Subcutaneous abdominal adipose tissue (tissue), 5 donors: Measurements from ENCODE around the gene AP3S1.
"Not testable (repeated sequence)": the region's sequence is repeated elsewhere in the genome, so short reads cannot be mapped to it uniquely, and the experiment has no call there.

Experiments used
- H3K27ac ChIP-seq: one replicate; pipeline ENCODE4 v1.7.0; 2013; ENCODE audit warnings: low read depth, mild to moderate bottlenecking, inconsistent platforms, low read length, moderate library complexity
- H3K27me3 ChIP-seq, 5 donors: one replicate each; pipeline ENCODE4 v1.7.0; 2013; ENCODE audit warnings: low read length in 5 of 5, inconsistent platforms in 1 of 5; ENCODE audit not compliant: control insufficient read depth in 5 of 5, insufficient read depth in 4 of 5
- H3K36me3 ChIP-seq, 5 donors: one replicate each; pipeline ENCODE4 v1.7.0; 2013; ENCODE audit warnings: low read length in 5 of 5; ENCODE audit not compliant: control insufficient read depth in 5 of 5, insufficient read depth in 5 of 5
- H3K4me1 ChIP-seq, 5 donors: one replicate each; pipeline ENCODE4 v1.7.0; 2013; ENCODE audit warnings: low read length in 5 of 5, mild to moderate bottlenecking in 3 of 5, moderate library complexity in 1 of 5; ENCODE audit not compliant: control insufficient read depth in 5 of 5, insufficient read depth in 5 of 5
- H3K4me3 ChIP-seq, 5 donors: one replicate each; pipeline ENCODE4 v1.7.0; 2013; ENCODE audit warnings: low read length in 5 of 5, low read depth in 1 of 5
- H3K9ac ChIP-seq, 5 donors: one replicate each; pipeline ENCODE4 v1.7.0; 2013; ENCODE audit warnings: low read length in 5 of 5, mild to moderate bottlenecking in 4 of 5, moderate library complexity in 3 of 5
- H3K9me3 ChIP-seq, 5 donors: one replicate each; pipeline ENCODE4 v1.7.0; 2013; ENCODE audit warnings: low read length in 5 of 5; ENCODE audit not compliant: control insufficient read depth in 5 of 5
- donor health status: healthy.
- donor health status: healthy.
- donor health status: healthy.
- donor health status: healthy.
- donor health status: healthy.

AP3S1 gene

DNA sequence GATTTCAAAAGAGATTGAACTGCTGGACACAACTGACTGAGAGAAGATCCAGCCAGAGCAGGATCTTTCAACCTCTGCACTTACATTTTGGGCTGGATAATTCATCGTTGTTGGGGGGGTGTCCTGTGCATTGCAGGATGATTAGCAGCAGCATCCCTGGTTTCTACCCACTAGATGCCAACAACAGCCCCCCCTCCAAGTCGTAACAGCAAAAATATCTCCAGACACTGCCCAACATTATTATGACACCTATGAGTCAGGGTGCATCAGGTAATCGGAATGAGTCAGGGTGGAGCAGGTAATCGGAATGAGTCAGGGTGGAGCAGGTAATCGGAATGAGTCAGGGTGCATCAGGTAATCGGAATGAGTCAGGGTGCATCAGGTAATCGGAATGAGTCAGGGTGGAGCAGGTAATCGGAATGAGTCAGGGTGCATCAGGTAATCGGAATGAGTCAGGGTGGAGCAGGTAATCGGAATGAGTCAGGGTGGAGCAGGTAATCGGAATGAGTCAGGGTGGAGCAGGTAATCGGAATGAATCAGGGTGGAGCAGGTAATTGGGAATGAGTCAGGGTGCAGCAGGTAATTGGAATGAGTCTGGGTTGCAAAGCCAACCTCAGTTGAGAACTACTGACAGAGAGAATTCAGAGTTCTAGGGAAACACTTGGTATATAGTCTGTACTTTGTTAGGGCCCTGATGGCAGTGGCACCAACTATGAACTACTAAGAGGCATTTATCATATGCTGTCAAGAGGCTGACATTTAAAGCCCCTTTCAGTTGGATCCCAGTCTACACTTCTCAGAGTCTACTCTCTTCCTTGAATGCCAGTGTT, 87.1 kb downstream of the AP3S1 start:
- H3K9me3 ChIP-seq, H3K27ac ChIP-seq, H3K4me3 ChIP-seq, H3K36me3 ChIP-seq, H3K27me3 ChIP-seq, H3K9ac ChIP-seq: not testable (repeated sequence)
- peaks cover 0 to 10% (median 0%) of the 10 kb centered on the region in 5 donors for H3K4me1 ChIP-seq

DNA sequence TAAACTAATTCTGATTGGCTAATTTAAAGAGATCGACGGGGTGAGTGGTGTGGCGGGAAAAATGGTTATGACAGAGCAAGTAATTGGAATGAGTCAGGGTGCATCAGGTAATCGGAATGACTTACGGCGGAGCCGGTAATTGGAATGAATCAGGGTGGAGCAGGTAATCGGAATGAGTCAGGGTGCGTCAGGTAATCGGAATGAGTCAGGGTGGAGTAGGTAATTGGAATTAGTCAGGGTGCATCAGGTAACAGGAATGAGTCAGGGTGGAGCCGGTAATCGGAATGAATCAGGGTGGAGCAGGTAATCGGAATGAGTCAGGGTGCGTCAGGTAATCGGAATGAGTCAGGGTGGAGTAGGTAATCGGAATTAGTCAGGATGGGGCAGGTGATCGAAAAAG, 88.4 kb downstream of the AP3S1 start:
- not testable (repeated sequence) for H3K4me3 ChIP-seq, H3K9ac ChIP-seq, H3K9me3 ChIP-seq, H3K27me3 ChIP-seq, H3K27ac ChIP-seq, H3K36me3 ChIP-seq
- peaks cover 0 to 10% (median 0%) of the 10 kb centered on the region in 5 donors for H3K4me1 ChIP-seq

DNA sequence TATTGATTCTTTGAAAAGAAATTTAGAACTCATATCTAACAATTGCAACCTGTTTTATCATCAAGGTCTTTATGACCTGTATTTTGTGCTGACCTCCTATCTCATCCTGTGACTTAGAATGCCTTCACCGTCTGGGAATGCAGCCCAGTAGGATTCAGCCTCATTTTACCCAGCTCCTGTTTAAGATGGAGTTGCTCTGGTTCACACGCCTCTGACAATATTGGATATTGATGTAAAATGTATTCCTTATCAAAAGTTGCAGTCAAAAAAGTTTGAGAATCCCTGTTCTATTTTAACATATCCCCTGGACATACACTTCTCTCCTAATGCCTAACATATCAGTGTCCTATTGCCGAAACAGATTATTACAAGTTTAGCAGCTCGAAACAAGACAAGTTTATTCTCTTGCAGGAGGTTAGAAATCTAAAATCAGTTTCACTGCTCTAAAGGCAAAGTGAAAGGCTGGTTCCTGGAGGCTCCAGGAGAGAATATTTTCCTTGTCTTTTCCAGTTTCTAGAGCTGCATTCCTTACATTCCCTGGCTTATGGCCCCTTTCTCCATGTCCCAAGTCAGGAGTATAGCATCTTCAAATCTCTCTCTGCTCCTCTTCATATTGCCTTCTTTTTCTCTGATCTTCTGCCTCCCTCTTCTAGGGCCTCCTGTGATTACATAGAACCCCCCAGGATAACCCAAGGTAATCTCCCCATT, 89.0 kb downstream of the AP3S1 start:
- H3K27ac ChIP-seq, result no peak overlapping the region

DNA sequence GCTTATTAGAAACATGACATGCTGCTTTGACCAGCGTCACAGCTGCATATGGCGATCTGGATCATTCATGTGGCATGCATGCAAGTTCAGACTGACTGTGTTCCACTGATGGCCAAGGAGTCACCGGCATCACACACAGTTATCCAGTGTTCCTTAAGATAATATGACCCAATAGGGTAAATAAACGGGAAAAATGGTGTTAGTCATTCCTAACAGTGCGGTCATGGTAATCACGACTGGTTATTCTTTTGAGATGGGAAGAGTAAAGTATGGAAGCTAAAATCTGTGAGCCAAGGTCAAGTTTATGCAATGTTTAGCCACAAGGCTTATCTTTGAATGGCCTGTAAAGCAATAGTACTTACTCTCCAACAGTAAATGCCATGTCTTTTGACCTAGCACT, 91.3 kb downstream of the AP3S1 start:
- peaks cover 0 to 10% (median 0%) of the 10 kb centered on the region in 5 donors for H3K4me1 ChIP-seq
- no peak overlapping the region for H3K9ac ChIP-seq
- H3K4me3 ChIP-seq, result no peak overlapping the region
- no peaks in the 10 kb centered on the region for H3K36me3 ChIP-seq
- H3K27ac ChIP-seq, result no peak overlapping the region
- H3K9me3 ChIP-seq, result no peaks in the 10 kb centered on the region
- H3K27me3 ChIP-seq, result no peaks in the 10 kb centered on the region

More for the DNA sequence above, 89.0 kb downstream of the AP3S1 start:
- Histone ChIP-seq H3K4me1 (peaks cover 0 to 10% (median 0%) of the 10 kb centered on the region in 5 donors), H3K27me3 (no peaks in the 10 kb centered on the region), H3K4me3 (no peak overlapping the region), H3K36me3 (no peaks in the 10 kb centered on the region), H3K9me3 (no peaks in the 10 kb centered on the region), H3K9ac (no peak overlapping the region)

DNA sequence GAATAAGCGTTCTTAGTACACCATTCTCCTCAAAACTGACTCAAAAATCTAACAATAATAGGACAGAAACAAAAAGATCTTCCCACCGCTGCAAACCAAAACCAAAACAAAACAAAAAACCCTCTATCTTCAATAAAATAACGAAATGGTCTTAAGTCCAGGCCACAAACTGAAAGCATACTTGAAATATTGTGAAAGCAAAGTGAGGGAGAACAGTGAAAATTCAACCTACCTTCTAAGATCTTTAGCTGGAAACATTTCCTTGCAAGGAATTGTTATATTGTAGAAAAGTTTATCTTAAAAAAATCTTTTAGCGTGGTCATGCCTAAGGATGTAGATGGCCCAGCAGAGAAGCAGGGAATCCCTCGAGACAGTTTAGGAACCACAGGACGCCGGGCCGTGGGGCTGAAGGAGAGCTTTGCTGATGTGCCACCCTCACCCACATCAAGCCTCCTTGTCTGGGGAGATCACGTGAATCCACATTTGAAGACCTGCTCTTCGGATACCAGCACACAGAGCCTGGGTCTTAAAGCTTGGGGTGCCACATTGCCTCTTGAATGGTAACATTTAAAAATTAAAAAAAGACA, 92.7 kb downstream of the AP3S1 start:
- Histone ChIP-seq H3K4me3 (no peak overlapping the region), H3K9ac (no peak overlapping the region), H3K9me3 (no peaks in the 10 kb centered on the region), H3K27me3 (no peaks in the 10 kb centered on the region), H3K36me3 (no peaks in the 10 kb centered on the region), H3K4me1 (peaks cover 0 to 2% (median 0%) of the 10 kb centered on the region in 5 donors), H3K27ac (no peak overlapping the region)

DNA sequence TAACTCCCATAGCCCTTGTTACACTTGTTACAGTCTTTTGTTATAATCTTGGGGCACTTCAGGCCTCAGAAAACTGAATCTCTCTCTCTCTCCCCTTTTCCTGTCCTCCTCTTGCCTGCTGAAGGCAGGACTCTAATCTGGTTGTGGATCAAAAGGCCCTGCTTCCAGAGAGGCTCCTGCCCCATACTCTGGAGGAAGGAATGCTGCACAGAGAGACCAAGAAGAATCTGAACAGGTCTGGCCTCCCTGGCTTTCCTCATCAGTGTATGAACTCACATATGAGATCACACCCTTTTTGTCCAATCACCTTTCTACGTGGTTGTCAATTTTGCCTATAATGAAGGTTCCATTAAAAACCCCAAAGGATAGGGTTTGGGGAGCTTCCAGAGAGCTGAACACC, 94.3 kb downstream of the AP3S1 start:
- Histone ChIP-seq H3K27ac (no peak overlapping the region), H3K9me3 (no peaks in the 10 kb centered on the region), H3K36me3 (no peaks in the 10 kb centered on the region), H3K27me3 (no peaks in the 10 kb centered on the region), H3K9ac (no peak overlapping the region), H3K4me1 (peaks cover 0 to 1% (median 0%) of the 10 kb centered on the region in 5 donors), H3K4me3 (no peak overlapping the region)

DNA sequence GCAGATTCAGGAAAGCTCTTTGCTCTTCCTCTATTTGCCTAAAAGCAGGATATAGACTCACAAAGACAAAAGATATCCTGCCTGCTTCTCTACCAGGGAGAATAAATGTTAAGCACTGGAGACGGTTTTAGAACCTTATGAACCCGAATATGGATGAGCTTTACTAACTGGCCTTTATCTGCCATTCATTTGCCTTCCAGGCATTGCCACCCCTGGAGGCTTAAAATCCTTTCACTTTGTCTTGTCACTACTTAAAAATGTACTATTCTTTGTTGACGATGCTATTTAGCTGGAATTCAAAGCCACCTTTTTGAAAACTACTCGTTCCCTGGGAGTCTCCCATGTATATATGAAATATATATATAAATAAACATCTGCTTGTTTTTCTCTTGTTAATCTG, 97.3 kb downstream of the AP3S1 start:
- Histone ChIP-seq H3K36me3 (no peaks in the 10 kb centered on the region), H3K27ac (no peak overlapping the region), H3K4me3 (no peak overlapping the region), H3K9ac (no peak overlapping the region), H3K4me1 (peaks cover 0 to 5% (median 0%) of the 10 kb centered on the region in 5 donors), H3K9me3 (no peaks in the 10 kb centered on the region), H3K27me3 (no peaks in the 10 kb centered on the region)

DNA sequence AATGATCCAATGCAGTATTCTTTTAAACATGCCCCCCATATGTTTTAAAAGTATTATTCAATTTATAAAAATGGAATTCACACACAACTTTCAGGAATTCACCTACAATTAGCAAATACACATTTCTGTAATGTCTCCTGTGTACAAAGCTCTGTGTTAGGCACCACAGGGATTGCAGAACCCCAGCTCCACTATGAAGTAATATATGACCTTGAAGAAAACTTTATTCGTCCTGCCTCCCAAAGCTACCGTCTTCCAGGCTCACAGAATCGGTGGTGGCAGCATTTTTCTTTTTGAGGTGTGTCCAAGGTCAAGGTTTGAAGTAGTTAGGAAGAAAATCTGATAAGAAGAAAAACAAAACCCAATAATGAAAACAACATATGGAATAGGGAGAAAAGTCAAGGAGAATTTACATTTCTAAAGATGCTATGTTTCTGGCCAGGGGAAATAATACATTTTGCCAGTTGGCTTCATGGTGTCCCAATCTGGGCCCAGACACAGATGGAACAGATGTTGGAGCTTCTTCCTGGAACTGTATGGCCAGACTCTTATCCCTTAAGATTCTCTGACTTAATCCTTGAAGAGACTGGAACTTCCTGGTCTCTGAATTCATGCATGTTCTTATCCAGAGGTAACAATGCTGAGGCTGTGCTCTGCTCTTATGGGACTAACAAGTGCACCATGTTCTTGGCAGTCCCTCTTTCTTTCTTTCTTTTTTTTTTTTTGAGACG, 98.5 kb downstream of the AP3S1 start:
- Histone ChIP-seq H3K36me3 (no peaks in the 10 kb centered on the region), H3K9ac (no peak overlapping the region), H3K4me1 (peaks cover 0 to 5% (median 0%) of the 10 kb centered on the region in 5 donors), H3K9me3 (no peaks in the 10 kb centered on the region), H3K4me3 (no peak overlapping the region), H3K27me3 (no peaks in the 10 kb centered on the region), H3K27ac (no peak overlapping the region)

DNA sequence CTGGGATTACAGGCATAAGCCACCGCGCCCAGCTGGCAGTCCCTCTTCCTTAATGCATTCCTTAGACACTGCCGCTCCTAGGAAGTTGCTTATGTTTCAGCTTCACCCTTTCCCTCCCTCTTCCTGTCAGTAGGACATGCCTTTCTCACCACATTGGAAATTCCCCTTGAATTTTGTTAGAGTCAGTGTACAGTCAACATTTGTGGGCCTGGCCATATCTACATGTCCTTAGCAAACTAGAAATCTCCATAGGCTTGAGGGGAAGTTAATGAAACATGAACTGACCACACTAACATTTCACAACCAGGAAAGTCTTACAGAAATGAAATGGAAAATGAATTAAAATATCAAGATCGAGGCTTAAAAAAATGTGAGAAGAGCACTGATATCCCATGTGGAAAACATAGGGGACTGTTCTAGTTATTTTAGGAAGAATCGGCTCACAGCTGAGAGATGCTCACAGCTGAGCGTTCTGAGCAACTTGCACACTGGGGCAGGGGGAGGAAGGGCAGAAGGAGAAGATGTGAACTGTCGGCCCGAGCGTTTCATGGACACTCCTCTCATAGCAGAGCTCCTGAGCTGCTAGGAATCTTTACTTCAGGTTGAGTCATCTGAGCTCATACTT, 99.4 kb downstream of the AP3S1 start:
- H3K27me3 ChIP-seq, result no peaks in the 10 kb centered on the region
- H3K4me3 ChIP-seq, result no peak overlapping the region

More for the DNA sequence above, 99.4 kb downstream of the AP3S1 start:
- no peak overlapping the region for H3K27ac ChIP-seq
- no peaks in the 10 kb centered on the region for H3K36me3 ChIP-seq
- no peak overlapping the region for H3K9ac ChIP-seq
- H3K4me1 ChIP-seq, result peaks cover 0 to 5% (median 0%) of the 10 kb centered on the region in 5 donors
- H3K9me3 ChIP-seq, result no peaks in the 10 kb centered on the region
